ENCODE results near the gene TYK2.
"Not testable (repeated sequence)": the region's sequence is repeated elsewhere in the genome, so short reads cannot be mapped to it uniquely, and the experiment has no call there.

Gene TYK2

GRCh38 chr19:10380313-10381102, at the start of gene TYK2:
TSS of gene TYK2 (minus strand) at chr19:10380572. CDS start at chr19:10378406, 2,166 bp downstream.
- peak; percentile 92 for FAIRE-seq

- FAIRE-seq, result no peak
Measured at GRCh38 chr19:10428996-10429381, 48.6 kb upstream of the TYK2 start.

- FAIRE-seq, result no peak
Measured at GRCh38 chr19:10427169-10427568, 46.8 kb upstream of the TYK2 start.

- no peak for FAIRE-seq
Measured at GRCh38 chr19:10424011-10424637, 43.8 kb upstream of the TYK2 start.

GRCh38 chr19:10422846-10423245, 42.5 kb upstream of the TYK2 start:
- FAIRE-seq, result no peak

- no peak for FAIRE-seq
Measured at GRCh38 chr19:10422046-10422461, 41.7 kb upstream of the TYK2 start.

GRCh38 chr19:10421240-10422045, 41.1 kb upstream of the TYK2 start:
- no peak for FAIRE-seq

- FAIRE-seq, result no peak
Measured at GRCh38 chr19:10420444-10421239, 40.3 kb upstream of the TYK2 start, which contains the start of gene PDE4A. TSS of gene PDE4A (plus strand) at chr19:10420538. CDS start at chr19:10420765, 227 bp downstream.

- no peak for FAIRE-seq
Measured at GRCh38 chr19:10419646-10420443, 39.5 kb upstream of the TYK2 start.

- FAIRE-seq, result no peak
Measured at GRCh38 chr19:10419200-10419645, 38.9 kb upstream of the TYK2 start.

- FAIRE-seq, result no peak
Measured at GRCh38 chr19:10418485-10419199, 38.3 kb upstream of the TYK2 start.

GRCh38 chr19:10418235-10418484, 37.8 kb upstream of the TYK2 start:
- FAIRE-seq, result no peak

- no peak for FAIRE-seq
Measured at GRCh38 chr19:10417541-10418234, 37.3 kb upstream of the TYK2 start.

- no peak for FAIRE-seq
Measured at GRCh38 chr19:10416380-10417257, 36.2 kb upstream of the TYK2 start.

- FAIRE-seq, result no peak
Measured at GRCh38 chr19:10416083-10416379, 35.7 kb upstream of the TYK2 start.

GRCh38 chr19:10412257-10412977, 32.0 kb upstream of the TYK2 start:
- no peak for FAIRE-seq

- not testable (repeated sequence) for FAIRE-seq
Measured at GRCh38 chr19:10411224-10411623, 30.9 kb upstream of the TYK2 start.

GRCh38 chr19:10408511-10409283, 28.3 kb upstream of the TYK2 start:
- FAIRE-seq, result no peak
